Measurements from ENCODE around the gene RGMB. TPM values are rescaled to one million over a fixed set of nuclear protein-coding genes. Genes with fewer than 3 reads are reported as not detected.
A peak's percentile ranks its signal among the peaks of the same experiment; 100 is the strongest.

The RGMB gene
- total RNA-seq, 1 experiment from 2014 or later, result 20.3 TPM

GRCh38 chr5:98772415-98773213 lies 849 bp upstream of the RGMB start:
- intact Hi-C loops (cut with micrococcal nuclease), result loop anchor here (1.0 to 10.0 kb wide), 6 partner anchors 260 to 1590 kb away; partner anchors contain the start of gene RIOK2
- H3K4me3 Mint-ChIP-seq (ENCODE audit: unreplicated experiment), result peak overlapping the region; percentile 92

DNA sequence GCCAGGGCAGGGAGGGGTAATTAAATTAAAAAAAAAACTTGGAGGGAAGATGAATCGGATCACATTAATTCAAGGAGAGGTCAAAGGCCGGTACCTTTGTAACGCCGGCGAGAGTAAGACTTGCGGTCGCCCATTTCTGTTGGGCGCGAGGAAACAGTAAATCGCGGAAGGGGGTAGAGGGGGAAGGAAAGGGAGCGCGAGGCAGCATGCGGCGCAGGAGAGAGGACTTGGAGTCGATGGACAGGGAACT lies 324 bp upstream of the RGMB start:
- Mint-ChIP-seq H3K4me3 (ENCODE audit: unreplicated experiment) (peak overlapping the region; percentile 92), H3K27ac (ENCODE audit: low read depth, unreplicated experiment) (peak overlapping the region; percentile 93), H3K9me3 (ENCODE audit: unreplicated experiment) (no peaks in the 10 kb centered on the region), H3K27me3 (ENCODE audit: insufficient read depth, unreplicated experiment) (no peaks in the 10 kb centered on the region), H3K4me1 (ENCODE audit: insufficient read depth, unreplicated experiment) (peaks cover 31% of the 10 kb centered on the region), H3K36me3 (ENCODE audit: insufficient read depth, unreplicated experiment) (peaks cover 4% of the 10 kb centered on the region)
- DNase-seq (ENCODE audit: unreplicated experiment), result no peak
- ChIA-PET CTCF (interaction anchor here (0.7 to 6.8 kb wide), 11 partner anchors 10 to 1612 kb away, joined by 3 to 86 read pairs (median 7); no protein-coding TSS in a partner anchor), POLR2A (interaction anchor here (0.6 to 4.4 kb wide), 8 partner anchors 23 to 1965 kb away, joined by 3 to 21 read pairs (median 4); partner anchors contain the start of gene RIOK2)
- intact Hi-C loops (cut with micrococcal nuclease), result loop anchor here (1.0 to 10.0 kb wide), 6 partner anchors 259 to 1590 kb away; partner anchors contain the start of gene RIOK2
- TF ChIP-seq, protein P1, sequence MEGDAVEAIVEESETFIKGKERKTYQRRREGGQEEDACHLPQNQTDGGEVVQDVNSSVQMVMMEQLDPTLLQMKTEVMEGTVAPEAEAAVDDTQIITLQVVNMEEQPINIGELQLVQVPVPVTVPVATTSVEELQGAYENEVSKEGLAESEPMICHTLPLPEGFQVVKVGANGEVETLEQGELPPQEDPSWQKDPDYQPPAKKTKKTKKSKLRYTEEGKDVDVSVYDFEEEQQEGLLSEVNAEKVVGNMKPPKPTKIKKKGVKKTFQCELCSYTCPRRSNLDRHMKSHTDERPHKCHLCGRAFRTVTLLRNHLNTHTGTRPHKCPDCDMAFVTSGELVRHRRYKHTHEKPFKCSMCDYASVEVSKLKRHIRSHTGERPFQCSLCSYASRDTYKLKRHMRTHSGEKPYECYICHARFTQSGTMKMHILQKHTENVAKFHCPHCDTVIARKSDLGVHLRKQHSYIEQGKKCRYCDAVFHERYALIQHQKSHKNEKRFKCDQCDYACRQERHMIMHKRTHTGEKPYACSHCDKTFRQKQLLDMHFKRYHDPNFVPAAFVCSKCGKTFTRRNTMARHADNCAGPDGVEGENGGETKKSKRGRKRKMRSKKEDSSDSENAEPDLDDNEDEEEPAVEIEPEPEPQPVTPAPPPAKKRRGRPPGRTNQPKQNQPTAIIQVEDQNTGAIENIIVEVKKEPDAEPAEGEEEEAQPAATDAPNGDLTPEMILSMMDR (IDR thresholded peaks at IDR 0.05; ENCODE audit: unreplicated experiment), result no peak
- BruUV-seq (replicated peaks), result no TSS peak

More at GRCh38 chr5:98772415-98773213, 849 bp upstream of the RGMB start:
- Mint-ChIP-seq H3K27me3 (ENCODE audit: insufficient read depth, unreplicated experiment) (no peaks in the 10 kb centered on the region), H3K27ac (ENCODE audit: low read depth, unreplicated experiment) (peak overlapping the region; percentile 93), H3K36me3 (ENCODE audit: insufficient read depth, unreplicated experiment) (peaks cover 4% of the 10 kb centered on the region), H3K9me3 (ENCODE audit: unreplicated experiment) (no peaks in the 10 kb centered on the region), H3K4me1 (ENCODE audit: insufficient read depth, unreplicated experiment) (peaks cover 31% of the 10 kb centered on the region)
- peak; percentile 90 for DNase-seq (ENCODE audit: unreplicated experiment)
- ChIA-PET CTCF (interaction anchor here (0.6 to 6.8 kb wide), 23 partner anchors 11 to 1611 kb away, joined by 3 to 86 read pairs (median 4); no protein-coding TSS in a partner anchor), POLR2A (interaction anchor here (0.6 to 4.4 kb wide), 12 partner anchors 13 to 1965 kb away, joined by 3 to 21 read pairs (median 4); partner anchors contain the start of gene RIOK2)
- TSS peak; percentile 55 for BruUV-seq (replicated peaks)
- TF ChIP-seq, protein P1 (IDR thresholded peaks at IDR 0.05; ENCODE audit: unreplicated experiment), result no peak

- Mint-ChIP-seq H3K4me3 (ENCODE audit: unreplicated experiment) (peak overlapping the region; percentile 92), H3K27me3 (ENCODE audit: insufficient read depth, unreplicated experiment) (no peaks in the 10 kb centered on the region), H3K4me1 (ENCODE audit: insufficient read depth, unreplicated experiment) (peaks cover 29% of the 10 kb centered on the region), H3K9me3 (ENCODE audit: unreplicated experiment) (no peaks in the 10 kb centered on the region), H3K36me3 (ENCODE audit: insufficient read depth, unreplicated experiment) (peaks cover 5% of the 10 kb centered on the region), H3K27ac (ENCODE audit: low read depth, unreplicated experiment) (peak overlapping the region; percentile 99)
- POLR2A ChIA-PET, result interaction anchor here (0.5 to 3.8 kb wide), 13 partner anchors 8 to 1839 kb away, joined by 3 to 28 read pairs (median 3); partner anchors contain the start of gene LNPEP
- CTCF ChIA-PET, result interaction anchor here (0.8 to 1.1 kb wide), 3 partner anchors 14 to 1390 kb away, joined by 3 to 7 read pairs (median 3); no protein-coding TSS in a partner anchor
- no TSS peak for BruUV-seq (replicated peaks)
- peak; percentile 78 for DNase-seq (ENCODE audit: unreplicated experiment)
- intact Hi-C loops (cut with micrococcal nuclease), result loop anchor here (2.0 to 10.0 kb wide), 4 partner anchors 52 to 1012 kb away; no protein-coding TSS in a partner anchor
- TF ChIP-seq, protein P1 (IDR thresholded peaks at IDR 0.05; ENCODE audit: unreplicated experiment), result no peak
Measured at GRCh38 chr5:98774192-98775033, 950 bp downstream of the RGMB start.

Data from MCF 10A (cell line).